GDM1 (cell line): Measurements from ENCODE around the gene OTUD5.
"Not testable (repeated sequence)": the region's sequence is repeated elsewhere in the genome, so short reads cannot be mapped to it uniquely, and the experiment has no call there.

Source experiments
- DNase-seq: peaks from one replicate; lab custom pipeline; 2025; lab: John Stamatoyannopoulos, UW

The OTUD5 gene

DNA sequence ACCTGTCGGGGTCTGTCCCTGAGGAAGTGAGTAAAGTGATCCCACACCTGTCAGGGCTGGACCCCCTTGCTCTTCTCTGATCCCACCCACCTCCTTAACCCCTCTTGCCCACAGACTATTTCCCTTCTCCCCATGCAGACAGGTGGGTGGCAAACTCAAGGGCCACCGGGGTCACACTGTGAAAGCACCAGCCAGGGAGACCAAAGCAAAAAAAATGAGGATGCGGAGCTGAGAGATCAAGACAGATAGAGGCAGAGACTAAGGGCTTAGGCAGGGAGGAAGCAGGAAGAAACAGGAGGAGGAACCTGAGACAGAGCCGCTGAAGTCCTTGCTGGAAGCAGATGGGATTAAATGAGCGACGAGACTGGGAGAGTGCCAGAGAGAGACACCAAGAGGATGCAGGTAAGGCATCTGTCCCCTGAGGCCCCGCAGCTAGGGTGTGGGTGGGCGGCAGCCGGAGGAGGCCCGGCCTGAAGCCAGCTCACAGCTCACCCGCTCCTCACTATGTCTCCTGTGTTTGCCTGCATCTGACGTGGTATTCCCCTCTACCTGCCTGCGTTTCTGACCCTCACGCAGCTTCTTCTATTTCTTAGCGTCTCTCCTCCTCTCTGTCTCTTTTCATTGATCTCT lies 67.0 kb downstream of the OTUD5 start:
- DNase-seq = no peak

DNA sequence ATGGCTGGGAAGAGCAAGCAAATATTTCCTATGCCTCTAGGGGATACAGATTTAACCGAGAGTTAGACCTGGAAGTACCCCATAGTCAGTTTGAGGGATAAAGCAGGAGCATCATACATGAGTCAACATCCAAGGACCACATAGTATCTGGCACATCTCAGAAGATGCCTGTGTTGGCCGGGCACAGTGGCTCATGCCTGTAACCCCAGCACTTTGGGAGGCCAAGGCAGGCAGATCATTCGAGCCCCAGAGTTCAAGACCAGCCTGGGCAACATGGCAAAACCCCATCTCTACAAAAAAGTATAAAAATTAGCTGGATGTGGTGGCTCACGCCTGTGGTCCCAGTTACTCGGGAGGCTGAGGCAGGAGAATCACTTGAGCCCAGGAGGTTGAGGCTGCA lies 70.8 kb downstream of the OTUD5 start:
- DNase-seq = not testable (repeated sequence)

DNA sequence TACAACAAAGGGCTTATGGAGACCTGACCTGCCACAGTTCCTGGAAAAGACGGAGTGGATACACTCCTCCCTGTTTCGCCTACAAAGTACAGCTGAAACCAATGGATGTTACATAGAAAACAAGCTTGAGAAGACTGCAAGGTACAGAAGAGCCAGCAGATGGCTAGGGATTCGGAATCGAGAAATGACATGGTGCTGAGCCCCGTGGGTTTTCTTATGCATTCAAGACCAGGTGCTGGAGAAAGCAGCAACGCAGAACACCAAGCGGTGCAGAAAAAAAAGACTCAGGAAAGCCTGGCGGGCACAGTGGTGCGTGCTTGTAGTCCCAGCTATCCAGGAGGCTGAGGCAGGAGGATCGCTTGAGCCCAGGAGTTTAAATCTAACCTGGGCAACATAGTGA lies 73.7 kb downstream of the OTUD5 start:
- DNase-seq = no peak

DNA sequence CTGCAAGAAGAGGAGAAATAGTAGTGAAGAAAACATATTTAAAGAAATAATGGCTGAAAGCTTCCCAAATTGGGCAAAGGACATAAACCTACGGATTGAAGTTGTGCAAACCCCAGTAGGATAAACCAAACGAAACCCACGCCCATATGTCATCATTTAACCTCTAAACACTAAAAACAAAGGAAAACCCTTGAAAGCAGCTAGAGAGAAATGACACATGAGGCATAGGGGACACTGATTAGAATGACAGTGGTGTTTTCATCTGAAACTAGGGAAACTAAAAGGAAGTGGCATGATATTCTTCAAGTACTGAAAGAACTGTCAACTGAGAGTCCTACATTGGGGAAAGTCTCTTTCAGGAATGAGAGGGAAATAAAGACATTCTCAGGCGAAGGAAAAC lies 80.5 kb downstream of the OTUD5 start:
- DNase-seq = not testable (repeated sequence)
